ENCODE data around the gene CAVIN4.

The CAVIN4 gene

GRCh38 chr9:100623969-100624368 is 46.1 kb downstream of the CAVIN4 start:
- no peak for TF ChIP-seq CTCF (IDR thresholded peaks at IDR 0.05; ENCODE audit: control insufficient read depth, extremely low read depth, insufficient read depth)

GRCh38 chr9:100626949-100627348 is 49.1 kb downstream of the CAVIN4 start:
- H3K4me3 ChIP-seq (ENCODE audit: low read depth, low read length): no peak overlapping the region
- DNase-seq (ENCODE audit: low read depth): no peak
- no peak for TF ChIP-seq CTCF (IDR thresholded peaks at IDR 0.05; ENCODE audit: control insufficient read depth, extremely low read depth, insufficient read depth)

More at GRCh38 chr9:100623969-100624368, 46.1 kb downstream of the CAVIN4 start:
- DNase-seq (ENCODE audit: low read depth): no peak
- H3K4me3 ChIP-seq (ENCODE audit: low read depth, low read length): no peak overlapping the region

- no peak for TF ChIP-seq CTCF (IDR thresholded peaks at IDR 0.05; ENCODE audit: control insufficient read depth, extremely low read depth, insufficient read depth)
- H3K4me3 ChIP-seq (ENCODE audit: low read depth, low read length): no peak overlapping the region
These were observed 59.9 kb downstream of the CAVIN4 start for GRCh38 chr9:100637787-100638186.

More at GRCh38 chr9:100637787-100638186, 59.9 kb downstream of the CAVIN4 start:
- DNase-seq (ENCODE audit: low read depth): no peak

Measured in LNCaP clone FGC (cell line).